Measurements from ENCODE around the gene DGKD.

Gene DGKD

GRCh38 chr2:233379441-233379840 is 25.1 kb downstream of the DGKD start:
- no peak overlapping the region for H4K8ac ChIP-seq (ENCODE audit: low read depth, low read length)
- H3K27ac ChIP-seq (ENCODE audit: low read depth, low read length): no peak overlapping the region
- no peaks in the 10 kb centered on the region for H3K79me2 ChIP-seq (ENCODE audit: control insufficient read depth, insufficient read depth, low read length)
- H3K79me1 ChIP-seq (ENCODE audit: low read length): peaks cover 2% of the 10 kb centered on the region
- no peak for DNase-seq
- no CpG with 5 or more reads among the region's 1 CpG for WGBS (ENCODE audit: extremely low coverage, insufficient coverage, low lambda C conversion rate)
- H3K4me3 ChIP-seq (ENCODE audit: low read length): no peak overlapping the region
- no peaks in the 10 kb centered on the region for H3K27me3 ChIP-seq (ENCODE audit: insufficient read depth, low read length, poor library complexity)
- H2BK15ac ChIP-seq (replicated peaks; ENCODE audit: low read depth): no peak overlapping the region
- H3K4me2 ChIP-seq (ENCODE audit: low read length): no peak overlapping the region
- no peak overlapping the region for H3K56ac ChIP-seq (ENCODE audit: low read length)
- H3K23ac ChIP-seq (ENCODE audit: low read length): no peak overlapping the region
- no peak overlapping the region for H3K9ac ChIP-seq (ENCODE audit: low read length)
- no peak overlapping the region for H4K5ac ChIP-seq (ENCODE audit: low read length)
- no peaks in the 10 kb centered on the region for H3K4me1 ChIP-seq (ENCODE audit: control insufficient read depth, low read depth, low read length)
- no peak overlapping the region for H2BK5ac ChIP-seq (ENCODE audit: low read length)
- H3K4ac ChIP-seq (ENCODE audit: low read depth, low read length): no peak overlapping the region
- H2BK120ac ChIP-seq (ENCODE audit: low read depth, low read length): no peak overlapping the region
- no peaks in the 10 kb centered on the region for H3K36me3 ChIP-seq (ENCODE audit: control insufficient read depth, insufficient read depth, low read length)
- H2AK5ac ChIP-seq (ENCODE audit: low read length): no peak overlapping the region
- H3K18ac ChIP-seq (ENCODE audit: low read length): no peak overlapping the region

DNA sequence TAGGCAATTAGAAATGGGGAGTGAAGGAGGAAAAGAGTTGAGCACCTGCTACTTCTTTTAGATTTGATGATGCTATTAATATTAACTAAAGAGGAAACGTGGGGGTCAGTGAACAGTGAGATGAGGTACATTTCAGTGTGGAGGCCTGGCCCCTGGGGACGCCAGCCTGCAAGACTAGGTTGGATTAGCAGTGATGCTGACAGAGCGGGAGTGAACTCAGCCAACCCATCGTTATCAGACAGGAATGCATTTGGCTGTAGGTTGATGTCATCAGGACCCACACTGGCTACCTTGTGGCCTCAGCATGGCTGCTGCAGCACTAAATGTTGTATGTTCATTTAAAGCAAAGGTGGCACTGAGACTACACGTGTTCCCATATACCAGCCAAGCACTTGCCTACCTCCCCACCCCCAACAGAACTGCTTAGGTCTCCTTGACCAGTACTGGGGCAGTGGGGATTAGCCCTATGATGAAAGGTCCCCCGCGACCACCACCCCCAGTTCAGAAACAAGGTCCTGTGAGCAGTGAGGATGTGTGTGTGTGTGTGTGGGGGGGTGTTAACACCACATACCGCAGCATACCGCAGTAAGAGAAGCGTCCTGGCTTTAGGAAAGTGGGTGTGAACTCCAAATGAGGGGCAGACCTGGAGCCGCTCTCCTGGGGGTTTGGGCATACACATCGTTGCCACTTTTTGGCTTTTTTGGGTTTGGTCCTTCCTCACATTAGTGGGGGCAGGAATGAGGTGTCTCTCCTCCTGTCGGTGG is 26.0 kb downstream of the DGKD start:
- H2BK5ac ChIP-seq (ENCODE audit: low read length): no peak overlapping the region
- no peaks in the 10 kb centered on the region for H3K4me1 ChIP-seq (ENCODE audit: control insufficient read depth, low read depth, low read length)
- no peak overlapping the region for H3K27ac ChIP-seq (ENCODE audit: low read depth, low read length)
- H2BK120ac ChIP-seq (ENCODE audit: low read depth, low read length): no peak overlapping the region
- H3K4me2 ChIP-seq (ENCODE audit: low read length): no peak overlapping the region
- no peaks in the 10 kb centered on the region for H3K79me2 ChIP-seq (ENCODE audit: control insufficient read depth, insufficient read depth, low read length)
- no peak overlapping the region for H3K56ac ChIP-seq (ENCODE audit: low read length)
- H3K36me3 ChIP-seq (ENCODE audit: control insufficient read depth, insufficient read depth, low read length): no peaks in the 10 kb centered on the region
- no peaks in the 10 kb centered on the region for H3K27me3 ChIP-seq (ENCODE audit: insufficient read depth, low read length, poor library complexity)
- DNase-seq: peak; percentile 78
- peaks cover 5% of the 10 kb centered on the region for H3K79me1 ChIP-seq (ENCODE audit: low read length)
- no peak overlapping the region for H2BK15ac ChIP-seq (replicated peaks; ENCODE audit: low read depth)
- no peak overlapping the region for H4K8ac ChIP-seq (ENCODE audit: low read depth, low read length)
- no peak overlapping the region for H3K4me3 ChIP-seq (ENCODE audit: low read length)
- no peak overlapping the region for H3K18ac ChIP-seq (ENCODE audit: low read length)
- H3K23ac ChIP-seq (ENCODE audit: low read length): no peak overlapping the region
- H2AK5ac ChIP-seq (ENCODE audit: low read length): no peak overlapping the region
- no peak overlapping the region for H3K9ac ChIP-seq (ENCODE audit: low read length)
- no peak overlapping the region for H4K5ac ChIP-seq (ENCODE audit: low read length)
- no CpG with 5 or more reads among the region's 13 CpGs for WGBS (ENCODE audit: extremely low coverage, insufficient coverage, low lambda C conversion rate)
- no peak overlapping the region for H3K4ac ChIP-seq (ENCODE audit: low read depth, low read length)

GRCh38 chr2:233380995-233381637 is 26.8 kb downstream of the DGKD start:
- Histone ChIP-seq H3K9ac (ENCODE audit: low read length) (no peak overlapping the region), H2BK5ac (ENCODE audit: low read length) (no peak overlapping the region), H3K36me3 (ENCODE audit: control insufficient read depth, insufficient read depth, low read length) (no peaks in the 10 kb centered on the region), H3K27ac (ENCODE audit: low read depth, low read length) (no peak overlapping the region), H3K27me3 (ENCODE audit: insufficient read depth, low read length, poor library complexity) (no peaks in the 10 kb centered on the region), H2AK5ac (ENCODE audit: low read length) (no peak overlapping the region), H3K4ac (ENCODE audit: low read depth, low read length) (no peak overlapping the region), H3K79me2 (ENCODE audit: control insufficient read depth, insufficient read depth, low read length) (no peaks in the 10 kb centered on the region), H3K79me1 (ENCODE audit: low read length) (peaks cover 5% of the 10 kb centered on the region), H2BK15ac (replicated peaks; ENCODE audit: low read depth) (no peak overlapping the region), H3K56ac (ENCODE audit: low read length) (no peak overlapping the region), H3K23ac (ENCODE audit: low read length) (no peak overlapping the region), H3K4me2 (ENCODE audit: low read length) (no peak overlapping the region), H3K4me1 (ENCODE audit: control insufficient read depth, low read depth, low read length) (no peaks in the 10 kb centered on the region), H3K18ac (ENCODE audit: low read length) (no peak overlapping the region), H2BK120ac (ENCODE audit: low read depth, low read length) (no peak overlapping the region), H4K5ac (ENCODE audit: low read length) (no peak overlapping the region), H4K8ac (ENCODE audit: low read depth, low read length) (no peak overlapping the region), H3K4me3 (ENCODE audit: low read length) (no peak overlapping the region)
- DNase-seq: no peak
- no CpG with 5 or more reads among the region's 11 CpGs for WGBS (ENCODE audit: extremely low coverage, insufficient coverage, low lambda C conversion rate)

- Histone ChIP-seq H2BK120ac (ENCODE audit: low read depth, low read length) (no peak overlapping the region), H3K79me1 (ENCODE audit: low read length) (peaks cover 5% of the 10 kb centered on the region), H3K18ac (ENCODE audit: low read length) (no peak overlapping the region), H3K4me2 (ENCODE audit: low read length) (no peak overlapping the region), H3K4me3 (ENCODE audit: low read length) (no peak overlapping the region), H3K27me3 (ENCODE audit: insufficient read depth, low read length, poor library complexity) (no peaks in the 10 kb centered on the region), H3K4me1 (ENCODE audit: control insufficient read depth, low read depth, low read length) (no peaks in the 10 kb centered on the region), H2BK5ac (ENCODE audit: low read length) (no peak overlapping the region), H3K27ac (ENCODE audit: low read depth, low read length) (no peak overlapping the region), H4K5ac (ENCODE audit: low read length) (no peak overlapping the region), H3K36me3 (ENCODE audit: control insufficient read depth, insufficient read depth, low read length) (no peaks in the 10 kb centered on the region), H3K79me2 (ENCODE audit: control insufficient read depth, insufficient read depth, low read length) (no peaks in the 10 kb centered on the region), H4K8ac (ENCODE audit: low read depth, low read length) (no peak overlapping the region), H2AK5ac (ENCODE audit: low read length) (no peak overlapping the region), H3K9ac (ENCODE audit: low read length) (no peak overlapping the region), H3K23ac (ENCODE audit: low read length) (no peak overlapping the region), H3K56ac (ENCODE audit: low read length) (no peak overlapping the region), H3K4ac (ENCODE audit: low read depth, low read length) (no peak overlapping the region), H2BK15ac (replicated peaks; ENCODE audit: low read depth) (no peak overlapping the region)
- WGBS (ENCODE audit: extremely low coverage, insufficient coverage, low lambda C conversion rate): no CpG with 5 or more reads among the region's 4 CpGs
- no peak for DNase-seq
These were observed 27.3 kb downstream of the DGKD start for GRCh38 chr2:233381638-233381995.

- no peak overlapping the region for H3K9ac ChIP-seq (ENCODE audit: low read length)
- H3K4me1 ChIP-seq (ENCODE audit: control insufficient read depth, low read depth, low read length): no peaks in the 10 kb centered on the region
- H3K56ac ChIP-seq (ENCODE audit: low read length): no peak overlapping the region
- no peak overlapping the region for H3K27ac ChIP-seq (ENCODE audit: low read depth, low read length)
- H2BK120ac ChIP-seq (ENCODE audit: low read depth, low read length): no peak overlapping the region
- no CpG with 5 or more reads among the region's 10 CpGs for whole genome bisulfite sequencing (ENCODE audit: extremely low coverage, insufficient coverage, low lambda C conversion rate)
- H3K79me1 ChIP-seq (ENCODE audit: low read length): peaks cover 7% of the 10 kb centered on the region
- no peak overlapping the region for H4K8ac ChIP-seq (ENCODE audit: low read depth, low read length)
- H3K4ac ChIP-seq (ENCODE audit: low read depth, low read length): no peak overlapping the region
- DNase-seq: peak; percentile 43
- no peak overlapping the region for H2AK5ac ChIP-seq (ENCODE audit: low read length)
- no peaks in the 10 kb centered on the region for H3K36me3 ChIP-seq (ENCODE audit: control insufficient read depth, insufficient read depth, low read length)
- H3K27me3 ChIP-seq (ENCODE audit: insufficient read depth, low read length, poor library complexity): no peaks in the 10 kb centered on the region
- H2BK15ac ChIP-seq (replicated peaks; ENCODE audit: low read depth): no peak overlapping the region
- no peak overlapping the region for H3K4me3 ChIP-seq (ENCODE audit: low read length)
- no peak overlapping the region for H4K5ac ChIP-seq (ENCODE audit: low read length)
- H3K4me2 ChIP-seq (ENCODE audit: low read length): no peak overlapping the region
- no peaks in the 10 kb centered on the region for H3K79me2 ChIP-seq (ENCODE audit: control insufficient read depth, insufficient read depth, low read length)
- no peak overlapping the region for H3K18ac ChIP-seq (ENCODE audit: low read length)
- no peak overlapping the region for H3K23ac ChIP-seq (ENCODE audit: low read length)
- no peak overlapping the region for H2BK5ac ChIP-seq (ENCODE audit: low read length)
These were observed 29.7 kb downstream of the DGKD start for GRCh38 chr2:233384015-233384414.

All from mesendoderm (in vitro differentiated cells).